Activated T-cell treated with anti-CD3 and anti-CD28 coated beads for 48 hours (primary cell): Measurements from ENCODE around the gene ARFGAP1.
A peak's percentile ranks its signal among the peaks of the same experiment; 100 is the strongest.

Experiments
- DNase-seq: peaks from one replicate; pipeline ENCODE4 v3.0.0-alpha.2; 2020; ENCODE audit warnings: low read depth

ARFGAP1 gene

GRCh38 chr20:63272105-63273058 lies at the start of gene ARFGAP1:
Gene ARFGAP1, plus strand, starts transcription at chr20:63272813. Its CDS starts 2,768 bp downstream, at chr20:63275581.
- DNase-seq: peak; percentile 88

GRCh38 chr20:63223121-63223825 lies 49.3 kb upstream of the ARFGAP1 start:
- no peak for DNase-seq

GRCh38 chr20:63223826-63224207 lies 48.8 kb upstream of the ARFGAP1 start:
- no peak for DNase-seq

GRCh38 chr20:63224412-63225081 lies 48.1 kb upstream of the ARFGAP1 start:
- no peak for DNase-seq

- DNase-seq: no peak
Measured at GRCh38 chr20:63225082-63225454, 47.5 kb upstream of the ARFGAP1 start.

GRCh38 chr20:63226042-63226943 lies 46.3 kb upstream of the ARFGAP1 start:
- no peak for DNase-seq

- no peak for DNase-seq
Measured at GRCh38 chr20:63227260-63227659, 45.4 kb upstream of the ARFGAP1 start.

GRCh38 chr20:63228806-63229205 lies 43.8 kb upstream of the ARFGAP1 start:
- no peak for DNase-seq

- no peak for DNase-seq
Measured at GRCh38 chr20:63230800-63231268, 41.8 kb upstream of the ARFGAP1 start.

GRCh38 chr20:63232235-63233060 lies 40.2 kb upstream of the ARFGAP1 start:
- DNase-seq: no peak

- DNase-seq: no peak
Measured at GRCh38 chr20:63233061-63233344, 39.6 kb upstream of the ARFGAP1 start.

GRCh38 chr20:63233924-63234323 lies 38.7 kb upstream of the ARFGAP1 start:
- no peak for DNase-seq

- no peak for DNase-seq
Measured at GRCh38 chr20:63234693-63235398, 37.8 kb upstream of the ARFGAP1 start.

- DNase-seq: no peak
Measured at GRCh38 chr20:63235399-63235983, 37.1 kb upstream of the ARFGAP1 start, which contains the start of gene BIRC7. Gene BIRC7, plus strand, starts transcription at chr20:63235905. Its CDS starts 192 bp downstream, at chr20:63236097.

- DNase-seq: no peak
Measured at GRCh38 chr20:63236116-63236837, 36.3 kb upstream of the ARFGAP1 start.

GRCh38 chr20:63238031-63238430 lies 34.6 kb upstream of the ARFGAP1 start:
- no peak for DNase-seq

- DNase-seq: no peak
Measured at GRCh38 chr20:63238514-63239125, 34.0 kb upstream of the ARFGAP1 start.

GRCh38 chr20:63239431-63239830 lies 33.2 kb upstream of the ARFGAP1 start:
- no peak for DNase-seq
